ENCODE measurements around the gene GRIPAP1. TPM values are rescaled to one million over a fixed set of nuclear protein-coding genes. Genes with fewer than 3 reads are reported as not detected.

The GRIPAP1 gene
- total RNA-seq, 2 donors from 2014 or later = 26.9 to 62.4 TPM

DNA sequence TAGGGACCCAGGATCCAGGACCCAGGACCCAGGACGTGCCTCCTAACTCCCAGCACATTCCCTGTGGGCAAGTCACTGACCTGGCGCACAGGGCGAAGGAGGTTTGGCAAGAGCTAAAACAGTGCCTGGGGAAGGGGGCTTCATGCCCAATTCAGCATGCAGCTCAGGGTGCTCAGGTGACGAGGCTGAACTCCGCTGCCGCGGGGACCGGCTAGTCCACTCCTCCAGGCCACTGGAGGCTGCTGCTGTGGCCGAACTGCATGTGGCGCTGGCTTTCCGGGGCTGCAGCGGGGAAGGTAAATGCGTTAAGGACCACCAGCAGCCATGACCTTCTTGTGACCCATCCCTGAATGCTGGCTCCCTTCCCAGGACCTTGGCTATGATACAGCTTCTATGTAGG, 78.3 kb downstream of the GRIPAP1 start:
- H3K9me3 ChIP-seq = no peaks in the 10 kb centered on the region
- TF ChIP-seq, protein P1, sequence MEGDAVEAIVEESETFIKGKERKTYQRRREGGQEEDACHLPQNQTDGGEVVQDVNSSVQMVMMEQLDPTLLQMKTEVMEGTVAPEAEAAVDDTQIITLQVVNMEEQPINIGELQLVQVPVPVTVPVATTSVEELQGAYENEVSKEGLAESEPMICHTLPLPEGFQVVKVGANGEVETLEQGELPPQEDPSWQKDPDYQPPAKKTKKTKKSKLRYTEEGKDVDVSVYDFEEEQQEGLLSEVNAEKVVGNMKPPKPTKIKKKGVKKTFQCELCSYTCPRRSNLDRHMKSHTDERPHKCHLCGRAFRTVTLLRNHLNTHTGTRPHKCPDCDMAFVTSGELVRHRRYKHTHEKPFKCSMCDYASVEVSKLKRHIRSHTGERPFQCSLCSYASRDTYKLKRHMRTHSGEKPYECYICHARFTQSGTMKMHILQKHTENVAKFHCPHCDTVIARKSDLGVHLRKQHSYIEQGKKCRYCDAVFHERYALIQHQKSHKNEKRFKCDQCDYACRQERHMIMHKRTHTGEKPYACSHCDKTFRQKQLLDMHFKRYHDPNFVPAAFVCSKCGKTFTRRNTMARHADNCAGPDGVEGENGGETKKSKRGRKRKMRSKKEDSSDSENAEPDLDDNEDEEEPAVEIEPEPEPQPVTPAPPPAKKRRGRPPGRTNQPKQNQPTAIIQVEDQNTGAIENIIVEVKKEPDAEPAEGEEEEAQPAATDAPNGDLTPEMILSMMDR (IDR thresholded peaks at IDR 0.05) = no peak
- no peak for TF ChIP-seq POLR2A (IDR thresholded peaks at IDR 0.05)
- TF ChIP-seq POLR2AphosphoS5 (IDR thresholded peaks at IDR 0.05) = no peak
- no peak overlapping the region for H3K4me3 ChIP-seq
- no peaks in the 10 kb centered on the region for H3K27me3 ChIP-seq (replicated peaks; ENCODE audit: insufficient read depth)
- H3K36me3 ChIP-seq = no peaks in the 10 kb centered on the region
- H3K27ac ChIP-seq = no peak overlapping the region
- WGBS = 94% methylated on average over 10 of the region's 13 CpGs
- H3K4me1 ChIP-seq (replicated peaks) = no peaks in the 10 kb centered on the region
- intact Hi-C loops (cut with DNase I) = no loop called here
- DNase-seq (ENCODE audit: low spot score) = no peak

Small RNA genes lying within 50 kb of the gene (small RNA-seq; reads per million reads assigned to genes)
- gene RNU6-722P = 0 reads per million in 2 donors

Other genes starting within 250 kb of the GRIPAP1 start
- gene GLOD5, start 240.5 kb downstream of the GRIPAP1 start, total RNA-seq = under 1 TPM in 1 of 2 donors, not detected in 1; 0.41 TPM
- not detected for gene GATA1, start 215.7 kb downstream of the GRIPAP1 start, total RNA-seq
- 100 to 1,000 TPM; 102 to 113 TPM for gene HDAC6, start 200.2 kb downstream of the GRIPAP1 start, total RNA-seq
- not detected for gene ERAS, start 175.8 kb downstream of the GRIPAP1 start, total RNA-seq
- 10 to 100 TPM; 45.4 to 77.7 TPM for gene PCSK1N, start 166.7 kb downstream of the GRIPAP1 start, total RNA-seq
- 10 to 100 TPM; 58.2 to 85.8 TPM for gene TIMM17B, start 104.5 kb downstream of the GRIPAP1 start, total RNA-seq
- gene PQBP1, start 104.3 kb downstream of the GRIPAP1 start, total RNA-seq = 10 to 100 TPM; 37.1 to 76.6 TPM
- gene SLC35A2, start 90.6 kb downstream of the GRIPAP1 start, total RNA-seq = 10 to 100 TPM; 29.7 to 39.0 TPM
- 10 to 100 TPM; 12.1 to 23.5 TPM for gene PIM2, start 83.2 kb downstream of the GRIPAP1 start, total RNA-seq
- gene OTUD5, start 44.7 kb downstream of the GRIPAP1 start, total RNA-seq = 10 to 100 TPM; 44.1 to 84.2 TPM
- gene KCND1, start 30.4 kb downstream of the GRIPAP1 start, total RNA-seq = 1 to 10 TPM in 1 of 2 donors, under 1 TPM in 1; 0.23 to 1.9 TPM
- gene TFE3, start 41.1 kb upstream of the GRIPAP1 start, total RNA-seq = 10 to 100 TPM; 44.6 to 88.4 TPM
- 10 to 100 TPM; 12.3 to 15.0 TPM for gene CCDC120, start 56.7 kb upstream of the GRIPAP1 start, total RNA-seq
- 10 to 100 TPM; 13.9 to 42.9 TPM for gene PRAF2, start 71.7 kb upstream of the GRIPAP1 start, total RNA-seq
- 10 to 100 TPM; 67.8 to 93.6 TPM for gene WDR45, start 77.6 kb upstream of the GRIPAP1 start, total RNA-seq
- 10 to 100 TPM; 21.2 to 28.7 TPM for gene GPKOW, start 121.5 kb upstream of the GRIPAP1 start, total RNA-seq
- gene MAGIX, start 160.5 kb upstream of the GRIPAP1 start, total RNA-seq = 10 to 100 TPM; 16.0 to 16.6 TPM
- gene PLP2, start 169.6 kb upstream of the GRIPAP1 start, total RNA-seq = 10 to 100 TPM; 24.3 to 34.7 TPM
- 10 to 100 TPM; 17.4 to 20.5 TPM for gene PRICKLE3, start 184.1 kb upstream of the GRIPAP1 start, total RNA-seq
- 1 to 10 TPM in 1 of 2 donors, under 1 TPM in 1; 0.55 to 5.2 TPM for gene SYP, start 197.9 kb upstream of the GRIPAP1 start, total RNA-seq
- gene CACNA1F, start 231.1 kb upstream of the GRIPAP1 start, total RNA-seq = under 1 TPM in 1 of 2 donors, not detected in 1; 0.17 TPM
- 10 to 100 TPM; 21.8 to 25.0 TPM for gene CCDC22, start 233.2 kb upstream of the GRIPAP1 start, total RNA-seq

Measured in prostate gland (tissue), 2 donors.